NCI-H146 treated with DMSO at 0.1 percent for 48 hours (cell line): Measurements from ENCODE around the gene C19orf81.
A peak's percentile ranks its signal among the peaks of the same experiment; 100 is the strongest.

Experiments
- DNase-seq: peaks from one replicate; lab custom pipeline; 2025; ENCODE audit not compliant: unreplicated experiment; lab: John Stamatoyannopoulos, UW

Gene C19orf81

DNA sequence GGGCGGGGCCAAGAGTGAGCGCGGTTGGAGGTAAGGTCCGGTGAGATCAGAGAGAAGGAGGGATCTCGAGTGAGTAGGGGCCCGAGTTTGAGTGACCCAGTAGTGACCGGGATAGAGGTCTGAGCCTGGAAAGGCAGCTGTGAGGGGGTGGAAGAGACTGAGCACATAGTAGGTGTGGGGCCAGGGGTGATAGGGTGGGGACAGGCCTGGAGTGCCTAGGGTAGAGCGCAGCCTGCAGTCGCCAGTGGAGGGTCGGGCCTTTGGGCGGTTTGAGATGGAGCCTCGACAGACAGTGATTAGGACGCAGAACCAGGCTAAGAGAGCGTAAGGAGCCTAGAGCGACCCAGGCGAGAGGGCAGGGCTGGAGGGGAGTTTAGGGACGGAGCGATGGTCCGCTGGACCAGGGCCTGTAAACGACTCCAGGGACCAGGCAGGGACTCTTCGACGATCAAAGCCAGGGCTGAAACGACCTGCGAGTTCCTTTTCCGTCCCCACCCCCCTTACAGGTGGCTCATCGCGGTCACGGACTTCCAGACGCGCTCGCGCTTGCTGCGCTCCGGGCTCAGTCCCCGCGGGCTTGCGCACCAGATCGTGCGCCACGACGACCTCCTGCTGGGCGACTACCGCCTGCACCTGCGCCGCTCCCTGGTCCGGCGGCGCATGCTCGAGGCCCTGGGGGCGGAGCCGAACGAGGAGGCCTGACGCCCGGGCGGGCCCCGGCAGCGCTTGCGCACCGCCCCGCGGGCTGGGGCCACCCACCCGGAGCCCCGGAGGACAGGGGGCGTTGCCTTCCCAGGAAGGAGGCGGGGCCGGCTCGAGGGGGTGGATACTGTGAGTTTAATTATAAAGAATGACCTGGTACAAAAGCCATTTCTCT is 9.4 kb downstream of the C19orf81 start:
- no peak for DNase-seq

DNA sequence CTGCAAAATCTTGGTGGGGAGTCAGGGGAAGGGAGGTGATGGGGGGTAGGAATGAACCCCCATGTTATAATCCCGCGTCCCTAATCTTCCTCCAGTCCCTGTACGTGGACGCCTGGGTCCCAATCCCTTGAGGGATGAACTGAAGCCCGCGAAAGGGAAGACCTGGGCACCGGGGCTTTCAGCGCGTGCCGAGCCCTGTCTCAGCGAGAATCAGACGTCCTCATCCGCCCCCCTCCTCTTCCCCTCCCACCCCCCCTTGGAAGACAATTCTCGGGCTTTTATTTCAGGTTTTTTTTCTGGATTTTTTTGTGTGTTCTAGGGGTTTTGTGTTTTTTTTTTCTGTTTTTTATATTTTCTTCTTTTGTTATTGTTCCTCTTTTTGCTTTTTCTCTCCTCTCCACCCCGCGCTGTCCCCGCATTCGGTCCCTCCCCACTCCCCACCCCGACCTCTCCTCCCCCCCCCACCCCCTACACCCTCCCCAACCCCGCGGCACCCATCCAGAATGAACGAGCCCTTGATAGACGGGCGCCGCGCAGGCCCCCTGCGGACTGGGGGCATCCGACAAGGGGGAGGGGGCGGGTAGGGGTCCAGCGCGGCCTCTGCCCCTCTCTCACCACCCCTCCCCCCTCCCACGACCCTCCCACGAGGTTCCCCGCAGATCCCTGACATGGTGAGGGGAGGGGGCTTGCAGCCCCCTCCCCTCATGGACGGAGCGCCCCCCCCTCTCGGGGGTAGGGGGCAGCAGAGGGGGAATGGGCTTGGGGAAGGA is 10.3 kb downstream of the C19orf81 start:
- DNase-seq: no peak

DNA sequence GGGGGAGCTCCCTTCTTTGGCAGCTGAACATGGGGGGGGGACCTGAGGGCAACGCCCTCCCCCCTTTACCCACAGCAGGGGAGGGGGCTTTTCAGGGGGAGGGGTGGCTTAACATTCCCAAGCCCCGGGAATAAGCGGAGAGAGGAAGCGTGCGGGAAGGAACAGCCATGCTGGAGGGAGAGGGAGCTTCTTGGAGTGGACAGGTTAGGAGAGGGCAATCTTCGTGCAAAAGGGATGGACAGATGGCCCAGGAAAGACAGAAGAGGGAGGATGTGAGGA is 10.8 kb downstream of the C19orf81 start:
- no peak for DNase-seq

DNA sequence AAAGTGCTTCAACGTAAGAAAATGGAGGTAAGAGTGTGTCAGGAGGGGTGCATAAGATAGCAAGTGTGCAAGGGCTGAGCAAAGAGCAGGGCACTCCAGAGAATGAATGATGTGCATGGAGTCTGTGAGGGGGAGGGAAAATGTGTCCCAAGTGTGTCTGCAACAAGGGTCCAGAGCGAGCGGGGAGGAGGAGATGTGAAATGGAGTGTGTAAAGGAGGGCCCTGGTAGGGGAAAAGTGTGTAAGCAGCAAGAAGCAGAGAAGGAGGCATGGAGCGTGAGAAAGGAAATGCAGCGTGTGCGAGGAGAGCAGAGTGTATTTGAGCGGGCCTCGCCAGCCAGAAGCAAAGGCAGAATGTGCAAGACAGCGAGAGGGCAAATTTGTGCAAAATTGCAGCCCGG is 11.8 kb downstream of the C19orf81 start:
- DNase-seq: no peak

DNA sequence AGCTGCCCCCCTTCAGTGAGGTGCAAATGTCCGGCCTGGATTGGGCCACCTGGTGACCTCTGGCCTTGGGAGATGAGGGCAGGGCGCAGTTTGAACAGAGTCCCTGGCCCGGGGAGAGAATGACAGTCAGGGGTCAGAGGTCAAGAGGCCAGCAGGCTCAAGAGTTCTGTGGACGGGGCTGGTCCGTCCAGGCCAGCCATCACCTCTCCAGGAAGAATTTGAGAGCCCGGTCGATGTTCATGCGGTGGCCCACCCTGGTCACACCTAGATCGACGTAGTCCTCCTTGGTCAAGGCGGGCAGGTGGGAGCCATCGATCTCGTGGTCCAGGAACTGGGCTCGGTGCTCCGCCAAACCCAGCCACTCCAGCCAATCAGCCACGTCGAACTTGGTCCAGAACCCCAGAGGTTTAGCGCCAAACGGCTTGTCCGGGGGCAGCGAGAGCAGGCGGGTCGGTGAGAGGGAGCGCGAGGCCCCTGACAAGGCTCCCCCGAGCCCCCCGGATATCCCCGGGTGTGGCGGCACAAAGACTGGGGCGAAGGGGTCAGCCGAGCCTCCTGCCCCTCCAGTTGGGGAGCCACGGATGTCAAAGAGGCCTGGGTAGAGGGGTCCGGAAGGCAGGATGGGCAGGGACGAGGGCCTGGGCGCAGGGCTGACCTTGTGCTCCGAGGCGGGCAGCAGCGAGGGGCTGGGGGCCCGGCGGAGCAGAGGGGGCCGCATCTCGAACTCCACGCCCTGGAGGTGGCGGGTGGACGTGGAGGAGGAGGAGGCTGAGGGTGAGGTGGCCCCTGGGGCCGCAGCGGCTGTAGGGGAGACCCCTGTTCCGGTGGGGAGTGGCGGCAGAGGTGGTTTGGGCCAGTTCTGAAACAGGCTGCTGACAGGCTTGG is 12.8 kb downstream of the C19orf81 start:
- DNase-seq: no peak

DNA sequence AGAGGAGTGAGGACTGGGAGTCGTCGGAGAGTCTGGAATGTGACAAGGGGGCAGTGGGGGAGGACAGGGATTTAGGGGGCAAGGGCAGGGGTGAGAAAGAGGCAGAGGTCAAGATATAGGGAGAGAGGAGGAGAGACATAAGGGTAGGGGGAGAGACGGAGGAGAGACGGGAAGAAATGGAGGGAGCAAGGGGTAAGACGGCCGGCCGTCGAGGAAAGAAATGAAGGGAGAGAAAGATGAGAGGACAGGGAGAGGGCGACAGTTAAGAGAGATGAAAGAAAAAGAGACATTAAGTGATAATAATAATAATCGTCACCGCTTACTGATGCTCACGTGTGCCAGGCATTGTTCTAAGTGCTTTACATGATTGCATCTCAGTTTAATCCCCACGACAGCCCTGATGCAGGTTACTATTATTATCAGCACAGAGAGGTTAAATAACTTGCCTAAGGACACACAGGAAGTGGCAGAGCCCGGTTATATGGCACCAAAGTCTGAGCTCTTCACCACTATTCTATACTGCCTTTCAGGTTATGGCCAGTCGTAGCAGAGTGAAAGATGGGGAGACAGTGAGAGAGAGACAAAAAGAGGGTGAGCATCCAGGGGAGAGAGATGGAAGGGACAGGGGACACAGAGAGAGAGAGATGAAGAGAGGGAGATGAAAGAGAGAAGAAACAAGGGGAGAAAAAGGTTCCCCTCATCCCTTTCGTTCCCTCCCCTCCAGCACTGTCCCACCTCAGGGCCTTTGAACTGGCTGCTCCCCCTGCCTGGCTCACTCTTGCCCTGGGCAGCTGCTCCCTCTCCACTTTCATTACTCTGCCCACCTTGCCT is 13.6 kb downstream of the C19orf81 start:
- DNase-seq: no peak

DNA sequence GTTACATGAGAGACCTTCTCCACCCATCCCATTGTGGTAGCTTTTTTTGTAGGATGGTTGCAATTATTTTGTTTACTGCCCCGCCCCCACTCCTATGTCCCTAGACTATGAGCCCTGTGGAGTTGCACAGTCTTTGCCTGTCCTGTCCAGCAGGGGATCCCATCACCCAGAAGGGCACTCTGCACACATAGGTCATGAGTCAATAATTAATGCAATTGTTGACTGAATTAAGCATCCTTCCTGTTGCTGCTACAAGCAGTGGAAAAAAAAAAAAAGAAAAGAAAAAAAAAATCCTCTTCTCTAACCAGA is 14.2 kb downstream of the C19orf81 start:
- DNase-seq: no peak

DNA sequence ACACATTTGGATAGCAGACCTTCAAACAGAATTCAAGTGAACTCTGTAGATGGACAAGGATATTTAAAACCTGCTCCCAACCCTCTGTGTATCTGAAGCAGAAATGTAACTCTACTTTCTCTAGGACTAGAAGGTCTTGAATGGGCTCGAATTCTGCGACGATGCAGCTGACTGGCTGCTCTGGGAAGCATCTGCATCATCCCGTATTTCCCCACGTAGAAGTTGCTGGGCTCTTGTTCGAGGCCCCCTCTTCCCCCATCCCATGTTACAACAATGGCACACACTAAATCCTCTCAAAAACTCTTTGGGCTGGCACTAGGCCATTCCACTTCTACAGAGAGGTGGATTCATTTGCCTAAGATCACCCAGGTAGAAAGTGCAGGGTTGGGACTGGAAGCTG is 15.0 kb downstream of the C19orf81 start:
- no peak for DNase-seq

DNA sequence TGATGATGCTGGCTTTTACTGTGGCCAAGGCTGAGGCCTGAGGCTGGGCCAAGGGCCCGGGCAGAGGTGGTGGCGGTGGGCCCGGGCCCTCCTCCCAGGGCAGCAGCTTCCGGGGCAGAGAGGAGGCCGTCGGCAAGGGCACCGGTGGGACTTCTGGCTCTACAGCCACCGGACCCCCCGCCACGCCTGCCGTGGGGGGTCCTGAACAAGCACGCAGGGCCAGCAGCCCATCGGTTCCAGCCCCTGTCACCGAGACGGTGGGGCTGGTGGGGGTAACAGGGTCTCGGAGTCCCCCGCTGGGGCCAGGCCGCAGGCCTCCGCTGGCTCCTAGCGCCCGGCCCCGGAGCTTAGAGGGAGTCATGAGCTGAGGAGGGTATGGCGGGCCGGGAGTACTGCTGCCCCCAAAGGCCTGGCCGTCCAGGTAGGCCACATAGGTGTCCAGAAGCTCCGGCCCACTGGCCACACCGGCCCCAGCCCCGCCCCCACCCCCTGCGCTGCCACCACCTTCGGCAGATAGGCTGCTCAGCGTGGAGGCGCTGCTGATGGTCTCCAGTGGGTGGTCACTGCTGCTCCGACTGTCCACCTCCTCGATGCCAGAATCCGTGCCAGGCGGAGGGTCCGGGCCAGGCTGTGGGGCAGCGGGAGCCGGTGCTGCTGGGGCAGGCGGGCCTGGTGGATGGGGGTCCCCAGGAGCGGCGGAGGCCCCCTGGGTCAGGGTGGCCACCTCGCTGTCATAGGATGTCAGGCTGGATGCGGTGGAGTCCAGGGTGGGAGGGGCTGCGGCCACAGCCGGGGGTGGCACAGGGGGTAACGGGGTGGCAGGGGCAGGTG is 17.3 kb downstream of the C19orf81 start:
- DNase-seq: no peak

DNA sequence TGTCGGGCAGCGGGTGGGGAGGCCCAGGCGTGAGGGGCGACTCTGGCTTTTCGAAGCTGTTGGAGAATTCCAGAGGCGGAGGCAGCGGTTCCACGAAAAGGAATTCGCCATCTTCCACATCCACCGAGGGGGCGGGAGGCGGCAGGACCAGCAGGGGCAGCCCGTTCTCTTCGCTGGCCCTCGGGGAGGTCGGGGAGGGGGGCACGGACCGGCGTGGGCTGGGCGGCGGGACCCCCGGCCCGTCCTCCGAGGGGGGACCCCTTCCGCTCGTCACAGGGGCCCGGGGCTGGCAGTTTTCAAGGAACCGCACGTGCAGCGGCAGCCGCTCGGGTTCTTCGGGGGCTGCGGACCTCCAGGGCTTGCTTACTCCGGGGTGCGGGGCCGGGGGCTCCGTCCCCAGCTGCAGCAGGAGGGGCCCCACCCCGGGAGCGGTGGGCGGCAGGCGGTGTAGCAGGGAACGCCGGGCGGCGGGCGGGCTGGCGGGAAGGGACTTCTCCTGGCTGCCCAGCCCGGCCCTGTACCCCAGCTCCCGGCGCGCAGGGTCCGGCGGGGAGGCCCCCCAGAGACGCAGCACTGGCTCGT is 18.0 kb downstream of the C19orf81 start:
- no peak for DNase-seq

DNA sequence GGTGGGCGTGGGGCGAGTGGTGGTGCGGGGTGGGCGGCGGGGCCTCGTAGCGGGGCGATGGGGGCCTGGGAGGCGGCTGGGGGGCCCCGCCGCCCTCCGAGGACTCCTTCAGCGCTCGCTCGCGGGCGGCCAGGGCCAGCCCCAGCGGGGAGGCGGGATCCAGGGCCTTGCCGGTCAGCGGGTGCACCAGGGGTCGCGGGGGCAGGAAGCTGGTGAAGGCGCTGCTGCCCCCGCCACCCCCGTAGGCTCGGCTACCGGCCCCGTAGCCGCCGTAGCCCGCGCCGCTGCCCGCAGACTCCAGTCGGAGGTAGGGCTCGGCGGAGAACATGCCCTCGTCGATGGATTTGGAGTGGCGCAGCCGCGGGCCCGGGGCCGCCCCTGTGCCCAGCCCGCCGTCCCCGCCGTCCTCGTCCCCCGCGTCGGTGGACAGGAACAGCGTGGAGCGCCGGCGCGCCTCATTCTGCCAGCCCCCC is 18.6 kb downstream of the C19orf81 start:
- no peak for DNase-seq

DNA sequence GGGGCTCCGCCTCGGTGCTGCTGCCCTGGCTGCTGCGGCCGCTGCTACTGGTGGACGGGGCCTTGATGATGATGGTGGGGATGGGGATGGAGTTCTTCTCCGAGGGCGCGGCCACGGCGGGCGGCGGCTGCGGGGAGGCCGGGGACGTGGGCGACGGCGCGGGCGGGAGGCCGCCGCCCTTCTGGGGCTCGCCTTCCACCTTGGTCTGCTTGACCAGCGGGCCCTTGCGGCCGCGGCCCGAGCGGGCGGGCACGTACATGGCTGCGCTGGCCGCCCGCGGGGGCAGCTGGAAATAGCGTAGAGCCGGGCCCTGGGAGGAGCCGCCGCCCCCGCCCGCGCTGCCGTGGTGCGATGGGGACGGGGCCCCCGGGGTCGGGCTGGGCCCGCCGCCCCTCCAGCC is 19.2 kb downstream of the C19orf81 start:
- no peak for DNase-seq

DNA sequence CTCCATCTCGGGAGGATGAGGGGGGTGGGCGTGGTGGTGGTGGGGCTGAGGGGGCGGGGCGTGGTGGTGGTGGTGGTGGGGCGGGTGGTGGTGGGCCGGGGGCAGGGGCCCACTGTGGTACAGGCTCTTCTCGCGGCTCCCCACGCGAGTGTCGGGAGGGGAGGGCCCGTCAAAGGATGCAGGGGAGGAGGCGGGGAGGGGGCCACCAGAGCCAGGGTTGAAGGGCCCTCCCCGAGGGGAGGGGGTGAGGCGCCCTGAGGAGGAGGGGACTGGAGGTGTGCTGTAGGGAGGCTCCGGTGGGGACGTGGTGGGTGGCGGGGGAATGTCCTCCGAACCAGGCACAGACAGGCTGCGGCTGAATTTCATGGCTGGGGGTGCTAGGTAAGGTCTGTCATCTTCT is 19.6 kb downstream of the C19orf81 start:
- DNase-seq: no peak

DNA sequence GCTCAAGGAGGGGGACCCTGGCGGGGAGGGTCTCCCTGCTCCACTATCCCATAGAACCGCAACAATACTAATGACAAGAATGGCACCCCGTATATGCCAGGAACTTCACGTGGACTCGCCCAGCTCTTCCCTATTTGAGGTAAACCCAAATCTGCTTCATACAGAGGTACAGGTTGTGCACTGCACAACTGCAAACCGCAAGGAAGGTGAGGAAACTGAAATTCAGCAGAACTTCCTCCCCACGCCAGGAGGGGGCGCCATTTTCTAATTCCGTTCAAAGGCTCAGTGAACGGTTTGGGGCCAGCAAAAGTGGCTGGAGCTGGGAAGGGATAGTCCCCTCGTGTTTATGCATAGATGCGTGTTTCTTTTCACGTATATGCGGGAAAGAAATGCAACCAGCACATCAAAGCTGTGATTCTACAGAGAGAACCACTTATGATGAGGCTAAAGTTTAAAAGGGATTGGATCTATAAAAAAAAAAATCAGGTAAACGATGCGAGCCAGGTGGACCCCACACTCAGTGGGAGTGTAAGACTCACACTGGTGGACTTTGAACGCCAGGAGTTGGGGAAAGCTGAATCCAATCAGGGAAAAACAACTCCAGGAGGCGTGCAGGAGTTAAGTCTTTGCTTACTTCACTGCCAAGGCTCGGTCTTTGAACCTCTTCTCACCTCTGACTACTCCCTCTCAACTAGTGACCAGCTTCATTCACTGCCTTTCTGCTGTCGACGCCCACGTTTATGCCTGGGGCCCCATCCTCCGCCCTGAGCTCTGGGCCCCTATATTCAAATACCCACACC is 20.3 kb downstream of the C19orf81 start:
- DNase-seq: peak; percentile 2

DNA sequence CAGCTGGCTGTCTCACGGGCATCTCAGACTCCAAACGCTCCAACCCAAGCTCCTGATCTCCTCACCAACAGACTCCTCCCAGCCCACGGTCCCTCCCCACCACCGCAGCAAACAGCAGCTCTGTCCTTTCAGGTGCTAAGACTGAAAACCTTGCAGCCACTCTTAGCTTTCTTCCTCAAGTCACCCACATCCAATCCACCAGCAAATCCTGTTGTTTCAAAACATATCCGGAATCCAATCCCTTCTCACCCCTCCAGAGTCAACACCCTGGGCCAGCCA is 20.8 kb downstream of the C19orf81 start:
- no peak for DNase-seq

DNA sequence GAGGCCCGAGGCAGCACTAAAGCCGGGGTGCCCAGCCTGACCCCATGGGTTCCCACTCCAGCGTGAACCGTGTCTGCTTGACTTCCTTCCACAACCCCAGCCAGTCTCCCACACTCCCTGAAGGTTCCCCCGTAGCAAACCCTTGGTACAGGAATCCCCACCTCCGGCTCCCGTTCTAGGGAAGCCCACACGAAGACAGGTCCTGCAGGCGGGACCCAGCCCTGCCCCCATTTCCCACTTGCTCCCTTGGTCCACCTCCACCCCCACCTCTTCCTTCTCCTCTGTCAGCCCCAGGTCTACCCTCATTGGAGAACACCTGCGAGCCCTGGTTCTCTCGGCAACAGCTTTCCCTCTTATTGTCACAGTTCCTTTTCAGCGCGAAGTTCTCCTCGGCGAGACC is 23.9 kb downstream of the C19orf81 start:
- DNase-seq: no peak

DNA sequence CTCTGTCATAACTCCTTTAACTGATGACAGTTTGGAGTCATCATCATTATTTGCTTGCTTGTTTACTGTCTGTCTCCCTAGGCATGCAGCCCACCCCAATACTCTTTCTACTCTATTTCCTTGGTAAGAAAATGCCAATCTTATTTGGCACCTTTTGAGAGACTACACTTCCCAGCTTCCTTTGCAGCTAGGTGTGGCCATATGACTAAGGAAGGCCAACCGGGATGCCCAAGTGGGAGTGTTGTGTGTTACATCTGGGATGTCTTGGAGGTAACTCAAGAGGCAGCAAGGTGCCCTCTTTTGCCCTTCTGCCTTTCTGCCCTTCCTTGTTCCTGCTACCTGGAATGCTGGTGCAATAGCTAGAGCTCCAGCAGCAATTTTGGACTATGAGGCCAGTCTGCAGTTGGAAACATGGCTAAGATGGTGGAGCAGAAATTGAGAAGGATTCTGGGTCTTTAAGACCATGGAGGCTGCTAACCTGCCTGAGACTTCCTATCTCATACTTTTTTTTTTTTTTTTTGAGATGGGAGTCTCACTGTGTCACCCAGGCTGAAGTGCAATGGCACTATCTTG is 27.5 kb downstream of the C19orf81 start:
- DNase-seq: no peak

DNA sequence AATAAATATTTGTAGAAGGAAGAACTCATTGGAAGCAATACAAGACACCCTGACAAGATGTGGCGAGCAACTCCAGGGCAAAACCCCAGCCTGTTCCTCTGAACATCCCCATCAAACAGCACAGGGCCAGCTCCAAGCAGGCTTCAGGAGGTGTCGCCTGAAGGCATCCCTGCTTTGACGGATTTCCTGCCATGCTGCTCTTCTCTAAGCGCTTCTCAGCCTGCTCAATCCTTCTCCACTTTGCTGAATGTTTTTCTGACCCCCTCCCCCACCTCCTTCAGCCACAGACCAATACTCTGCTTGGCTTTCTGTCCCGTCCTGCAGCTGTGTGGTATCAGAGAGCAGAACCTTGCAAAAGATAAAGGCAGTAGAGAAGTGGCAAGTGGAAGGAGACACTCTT is 28.4 kb downstream of the C19orf81 start:
- DNase-seq: no peak

DNA sequence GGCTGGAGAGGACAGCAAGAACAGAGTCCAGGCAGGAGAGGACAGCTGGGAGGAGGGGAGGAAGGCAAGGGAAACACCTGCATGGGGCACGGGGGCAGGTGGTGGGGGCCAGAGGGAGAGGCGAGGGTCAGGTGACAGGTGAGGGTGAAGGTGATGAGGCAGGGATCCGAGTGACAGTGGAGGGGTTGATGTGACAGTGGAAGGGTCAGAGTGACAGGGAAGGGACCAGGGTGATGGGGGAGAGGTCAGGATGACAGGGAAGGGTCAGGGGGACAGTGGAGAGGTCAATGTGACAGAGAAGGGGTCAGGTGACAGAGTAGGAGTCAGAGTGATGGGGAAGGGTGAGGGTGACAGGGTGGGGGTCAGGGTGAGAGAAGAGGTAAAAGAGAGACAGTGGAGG is 29.1 kb downstream of the C19orf81 start:
- DNase-seq: no peak
